IMR-90 (cell line): ENCODE results near the gene DCUN1D4. TPM values are rescaled to one million over a fixed set of nuclear protein-coding genes. Genes with fewer than 3 reads are reported as not detected.

Source experiments
- ATAC-seq: fragments of 200-7000 bp; cut with Tn5 transposase; 2 replicates; pipeline ENCODE4 v1.9.1; 2020; ENCODE audit warnings: low read depth, mild to moderate bottlenecking, moderate library complexity
- BruUV-seq: library from RNA; stranded (reverse); fragments of 400-500 nt; replicated peaks from 2 replicates; lab custom pipeline; 2021; lab: Mats Ljungman, UMichigan
- CTCF ChIA-PET: fragments of 300-600 bp; formaldehyde crosslinking; extraction: SDS; loops from one replicate; lab custom pipeline; 2021; ENCODE audit warnings: antibody characterized with exemption; lab: Yijun Ruan, JAX
- POLR2A ChIA-PET: fragments of 300-600 bp; sonication (Branson Sonifier 250); formaldehyde crosslinking; loops from one replicate; lab custom pipeline; 2022; ENCODE audit warnings: antibody characterized with exemption; ENCODE audit not compliant: unreplicated experiment; lab: Charles Lee
- DNase-seq: peaks from one replicate; pipeline ENCODE4 v3.0.0; 2013
- H2AFZ ChIP-seq: replicated peaks from 2 replicates; pipeline ENCODE3; 2013; ENCODE audit warnings: low read length, mild to moderate bottlenecking; ENCODE audit not compliant: poor library complexity
- H2AK5ac ChIP-seq: 2 replicates; pipeline ENCODE4 v1.6.1; 2013; ENCODE audit warnings: low read depth, low read length, inconsistent platforms
- H2AK9ac ChIP-seq: replicated peaks from 2 replicates; pipeline ENCODE3; 2013; ENCODE audit warnings: mild to moderate bottlenecking, low read depth, low read length, moderate library complexity; ENCODE audit not compliant: poor library complexity
- H2BK120ac ChIP-seq: 2 replicates; pipeline ENCODE4 v1.6.1; 2013; ENCODE audit warnings: low read depth, low read length, inconsistent platforms
- H2BK15ac ChIP-seq: 3 replicates; pipeline ENCODE4 v1.6.1; 2013; ENCODE audit warnings: low read depth, low read length, inconsistent platforms
- H2BK20ac ChIP-seq: 2 replicates; pipeline ENCODE4 v1.6.1; 2013; ENCODE audit warnings: low read depth, mild to moderate bottlenecking, inconsistent platforms, low read length, moderate library complexity
- H2BK5ac ChIP-seq: 2 replicates; pipeline ENCODE4 v1.6.1; 2013; ENCODE audit warnings: mild to moderate bottlenecking, low read depth, low read length, inconsistent platforms; ENCODE audit not compliant: poor library complexity, severe bottlenecking
- H3K14ac ChIP-seq: replicated peaks from 2 replicates; pipeline ENCODE4 v1.6.1; 2013; ENCODE audit warnings: low read depth, low read length, inconsistent platforms
- H3K18ac ChIP-seq: 2 replicates; pipeline ENCODE4 v1.6.1; 2013; ENCODE audit warnings: low read depth, low read length, control low read depth
- H3K23ac ChIP-seq: 2 replicates; pipeline ENCODE4 v1.6.1; 2013; ENCODE audit warnings: low read depth, low read length, inconsistent platforms
- H3K27ac ChIP-seq: 2 replicates; pipeline ENCODE4 v1.5.1; 2013; ENCODE audit warnings: mild to moderate bottlenecking, control low read depth, low read length; ENCODE audit not compliant: insufficient read depth
- H3K27me3 ChIP-seq: 2 replicates; pipeline ENCODE4 v1.6.1; 2013; ENCODE audit warnings: low read length; ENCODE audit not compliant: control insufficient read depth, insufficient read depth
- H3K36me3 ChIP-seq: 2 replicates; pipeline ENCODE4 v1.6.1; 2013; ENCODE audit warnings: low read length, mixed read lengths; ENCODE audit not compliant: control insufficient read depth, insufficient read depth
- H3K4ac ChIP-seq: 2 replicates; pipeline ENCODE4 v1.6.1; 2013; ENCODE audit warnings: low read depth, low read length, inconsistent platforms
- H3K4me1 ChIP-seq: 2 replicates; pipeline ENCODE4 v1.6.1; 2013; ENCODE audit warnings: low read length, mixed read lengths; ENCODE audit not compliant: control insufficient read depth, insufficient read depth
- H3K4me2 ChIP-seq: 2 replicates; pipeline ENCODE4 v1.6.1; 2013; ENCODE audit warnings: low read depth, mild to moderate bottlenecking, control low read depth, low read length, moderate library complexity
- H3K4me3 ChIP-seq: 2 replicates; pipeline ENCODE4 v1.5.1; 2013; ENCODE audit warnings: low read depth, mild to moderate bottlenecking, control low read depth, low read length, moderate library complexity; ENCODE audit not compliant: insufficient read depth
- H3K56ac ChIP-seq: 2 replicates; pipeline ENCODE4 v1.6.1; 2013; ENCODE audit warnings: low read length, inconsistent platforms; ENCODE audit not compliant: insufficient read depth; ENCODE audit errors: extremely low read depth
- H3K79me1 ChIP-seq, 2 experiments: 2 replicates each; pipeline ENCODE4 v1.6.1; 2013; ENCODE audit warnings: low read length in 2 of 2, inconsistent platforms in 1 of 2, low read depth in 1 of 2
- H3K9ac ChIP-seq: 2 replicates; pipeline ENCODE4 v1.6.1; 2013; ENCODE audit warnings: low read depth, low read length, control low read depth
- H3K9me1 ChIP-seq: 2 replicates; pipeline ENCODE4 v1.6.1; 2013; ENCODE audit warnings: low read length, inconsistent platforms; ENCODE audit not compliant: insufficient read depth
- H3K9me3 ChIP-seq: 2 replicates; pipeline ENCODE4 v1.6.1; 2013; ENCODE audit warnings: low read length; ENCODE audit not compliant: control insufficient read depth, insufficient read depth
- H4K20me1 ChIP-seq: 2 replicates; pipeline ENCODE4 v1.6.1; 2013; ENCODE audit warnings: low read length, inconsistent platforms; ENCODE audit not compliant: insufficient read depth
- H4K5ac ChIP-seq: 2 replicates; pipeline ENCODE4 v1.6.1; 2013; ENCODE audit warnings: mild to moderate bottlenecking, low read depth, low read length, control low read depth
- H4K8ac ChIP-seq, 2 experiments: 2 replicates each; pipeline ENCODE4 v1.6.1; 2013; ENCODE audit warnings: low read depth in 2 of 2, low read length in 2 of 2, control low read depth in 1 of 2, inconsistent platforms in 1 of 2
- H4K91ac ChIP-seq: 2 replicates; pipeline ENCODE4 v1.6.1; 2013; ENCODE audit warnings: low read depth, low read length, inconsistent platforms; ENCODE audit not compliant: insufficient read depth
- MAFK ChIP-seq: IDR thresholded peaks from 2 replicates; pipeline ENCODE4 v1.6.1; 2012; ENCODE audit warnings: low read depth, low read length, improper control_type of control experiment
- MXI1 ChIP-seq: IDR thresholded peaks from 2 replicates; pipeline ENCODE4 v1.6.1; 2012; ENCODE audit warnings: low read depth, mild to moderate bottlenecking, low read length, moderate library complexity, borderline replicate concordance
- NFE2L2 ChIP-seq: fragments of 150-350 bp; IDR thresholded peaks from 2 replicates; pipeline ENCODE4 v1.6.1; 2016; ENCODE audit warnings: low read depth, mild to moderate bottlenecking, low read length
- WGBS, 2 experiments: methylation state at CpG; one replicate each; pipeline versions ENCODE4 v1.1.5 to v1.1.7; 2013; ENCODE audit warnings: missing lambda C conversion rate in 2 of 2; ENCODE audit not compliant: insufficient read length in 1 of 2; ENCODE audit errors: extremely low coverage in 2 of 2; 5-methylcytosine and 5-hydroxymethylcytosine counted together
- dilution Hi-C: fragments of 300-500 bp; cut with HindIII; formaldehyde crosslinking; loops from one replicate; pipeline ENCODE4 v1.14.3; 2018; ENCODE audit warnings: low sequenced_read_pairs; ENCODE audit not compliant: unreplicated experiment
- in situ Hi-C: fragments of 300-500 bp; cut with MboI; formaldehyde crosslinking; loops from 3 replicates; pipeline ENCODE4 v1.14.3; 2019; ENCODE audit warnings: low sequenced_read_pairs, inconsistent platforms, mixed read lengths
- intact Hi-C: fragments of 100-400 bp; cut with micrococcal nuclease; formaldehyde crosslinking; loops from 2 replicates; pipeline ENCODE4 v1.10.0; 2022
- polyA plus RNA-seq, 3 experiments: library from polyadenylated mRNA; depleted of rRNA; stranded (reverse); fragments of >200 nt; gene quantifications; 2 replicates each; pipeline ENCODE4 v1.2.3, GENCODE V29; 2012; ENCODE audit warnings: low replicate concordance in 1 of 3
- total RNA-seq: library from RNA; depleted of rRNA; stranded (reverse); fragments of >200 nt; gene quantifications from 2 replicates; pipeline ENCODE4 v1.2.3, GENCODE V29; 2012
- TF ChIP-seq, protein P1 (sequence below): fragments of 150-350 bp; IDR thresholded peaks from 2 replicates; pipeline ENCODE4 v1.6.1; 2016; ENCODE audit warnings: low read depth, mild to moderate bottlenecking, low read length, moderate library complexity, borderline replicate concordance
- TF ChIP-seq, protein P2 (sequence below): fragments of 150-350 bp; IDR thresholded peaks from 2 replicates; pipeline ENCODE4 v1.6.1; 2017; ENCODE audit warnings: mild to moderate bottlenecking, antibody characterized with exemption, low read length, low read depth
- TF ChIP-seq, protein P3 (sequence below): conservative IDR thresholded peaks from 2 replicates; pipeline ENCODE4 v1.5.1; 2012; ENCODE audit warnings: mild to moderate bottlenecking, low read depth, low read length, improper control_type of control experiment

The DCUN1D4 gene
- total and polyA plus RNA-seq, 2 of the 4 experiments (the other 2 are of a cell fraction): 31.0 to 44.3 TPM

DNA sequence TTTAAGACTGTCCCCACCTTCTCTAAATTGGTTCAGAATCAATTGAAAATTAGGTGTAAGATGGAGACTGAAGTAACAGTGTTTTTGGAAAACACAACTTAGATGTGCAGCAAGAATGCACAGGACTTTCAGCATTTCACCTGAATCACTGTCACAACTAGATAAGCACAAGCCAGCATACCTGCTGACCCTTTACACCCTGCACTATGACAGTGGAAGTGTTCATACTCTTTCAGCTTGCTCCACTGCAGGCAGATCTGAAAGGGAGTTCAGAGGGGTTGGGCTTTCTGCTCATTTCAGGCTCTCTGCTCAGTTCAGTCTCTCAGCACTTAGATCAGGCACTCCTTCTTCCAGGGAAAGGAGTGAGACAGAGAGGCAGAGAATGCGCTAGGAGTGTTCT is 22.8 kb downstream of the DCUN1D4 start:
- intact Hi-C loops (no loop called here), in situ Hi-C loops (no loop called here), dilution Hi-C loops (no loop called here)
- Histone ChIP-seq H3K18ac (no peak overlapping the region), H3K4me3 (no peak overlapping the region), H3K9me1 (peaks cover 10% of the 10 kb centered on the region; the same call in 1 of the 2 replicates), H2AFZ (no peak overlapping the region), H3K4ac (no peak overlapping the region), H3K9me3 (no peaks in the 10 kb centered on the region), H3K27ac (no peak overlapping the region), H4K5ac (no peak overlapping the region), H2AK5ac (no peak overlapping the region), H3K4me2 (no peak overlapping the region), H3K27me3 (no peaks in the 10 kb centered on the region), H3K14ac (no peak overlapping the region), H3K4me1 (peaks cover 11% of the 10 kb centered on the region), H2BK5ac (no peak overlapping the region), H3K23ac (no peak overlapping the region), H2BK120ac (no peak overlapping the region), H4K20me1 (no peaks in the 10 kb centered on the region; the same call in none of the 2 replicates), H3K56ac (no peak overlapping the region; the same call in 1 of the 2 replicates), H4K8ac (no peak overlapping the region), H4K91ac (no peak overlapping the region), H2BK15ac (no peak overlapping the region), H3K36me3 (peaks cover 29% of the 10 kb centered on the region), H2AK9ac (no peak overlapping the region), H2BK20ac (no peak overlapping the region), H3K79me1 (peaks cover 7 to 45% of the 10 kb centered on the region in 2 experiments), H3K9ac (no peak overlapping the region)
- DNase-seq (no peak), ATAC-seq (no peak)
- WGBS, 2 experiments: no CpG with 5 or more reads among the region's 1 CpG
- POLR2A ChIA-PET: no interaction called here
- TF ChIP-seq, protein P1, sequence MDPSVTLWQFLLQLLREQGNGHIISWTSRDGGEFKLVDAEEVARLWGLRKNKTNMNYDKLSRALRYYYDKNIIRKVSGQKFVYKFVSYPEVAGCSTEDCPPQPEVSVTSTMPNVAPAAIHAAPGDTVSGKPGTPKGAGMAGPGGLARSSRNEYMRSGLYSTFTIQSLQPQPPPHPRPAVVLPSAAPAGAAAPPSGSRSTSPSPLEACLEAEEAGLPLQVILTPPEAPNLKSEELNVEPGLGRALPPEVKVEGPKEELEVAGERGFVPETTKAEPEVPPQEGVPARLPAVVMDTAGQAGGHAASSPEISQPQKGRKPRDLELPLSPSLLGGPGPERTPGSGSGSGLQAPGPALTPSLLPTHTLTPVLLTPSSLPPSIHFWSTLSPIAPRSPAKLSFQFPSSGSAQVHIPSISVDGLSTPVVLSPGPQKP: no peak
- no peak for TF ChIP-seq MAFK
- TF ChIP-seq, protein P2, sequence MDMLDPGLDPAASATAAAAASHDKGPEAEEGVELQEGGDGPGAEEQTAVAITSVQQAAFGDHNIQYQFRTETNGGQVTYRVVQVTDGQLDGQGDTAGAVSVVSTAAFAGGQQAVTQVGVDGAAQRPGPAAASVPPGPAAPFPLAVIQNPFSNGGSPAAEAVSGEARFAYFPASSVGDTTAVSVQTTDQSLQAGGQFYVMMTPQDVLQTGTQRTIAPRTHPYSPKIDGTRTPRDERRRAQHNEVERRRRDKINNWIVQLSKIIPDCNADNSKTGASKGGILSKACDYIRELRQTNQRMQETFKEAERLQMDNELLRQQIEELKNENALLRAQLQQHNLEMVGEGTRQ: no peak
- TF ChIP-seq, protein P3, sequence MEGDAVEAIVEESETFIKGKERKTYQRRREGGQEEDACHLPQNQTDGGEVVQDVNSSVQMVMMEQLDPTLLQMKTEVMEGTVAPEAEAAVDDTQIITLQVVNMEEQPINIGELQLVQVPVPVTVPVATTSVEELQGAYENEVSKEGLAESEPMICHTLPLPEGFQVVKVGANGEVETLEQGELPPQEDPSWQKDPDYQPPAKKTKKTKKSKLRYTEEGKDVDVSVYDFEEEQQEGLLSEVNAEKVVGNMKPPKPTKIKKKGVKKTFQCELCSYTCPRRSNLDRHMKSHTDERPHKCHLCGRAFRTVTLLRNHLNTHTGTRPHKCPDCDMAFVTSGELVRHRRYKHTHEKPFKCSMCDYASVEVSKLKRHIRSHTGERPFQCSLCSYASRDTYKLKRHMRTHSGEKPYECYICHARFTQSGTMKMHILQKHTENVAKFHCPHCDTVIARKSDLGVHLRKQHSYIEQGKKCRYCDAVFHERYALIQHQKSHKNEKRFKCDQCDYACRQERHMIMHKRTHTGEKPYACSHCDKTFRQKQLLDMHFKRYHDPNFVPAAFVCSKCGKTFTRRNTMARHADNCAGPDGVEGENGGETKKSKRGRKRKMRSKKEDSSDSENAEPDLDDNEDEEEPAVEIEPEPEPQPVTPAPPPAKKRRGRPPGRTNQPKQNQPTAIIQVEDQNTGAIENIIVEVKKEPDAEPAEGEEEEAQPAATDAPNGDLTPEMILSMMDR: no peak
- no peak for TF ChIP-seq MXI1
- no peak for TF ChIP-seq NFE2L2
- BruUV-seq: no TSS peak
- CTCF ChIA-PET: no interaction called here
